Umbilical cord (tissue), 2 donors: ENCODE results near the gene UGT1A9. TPM values are rescaled to one million over a fixed set of nuclear protein-coding genes. Genes with fewer than 3 reads are reported as not detected.

Experiments used
- DNase-seq: peaks from one replicate; pipeline ENCODE4 v3.0.0-alpha.2; 2015; ENCODE audit warnings: low spot score
- total RNA-seq: library from RNA; depleted of rRNA; stranded (reverse); fragments of >200 nt; gene quantifications from one replicate; pipeline ENCODE4 v1.2.3, GENCODE V29; 2014; ENCODE audit warnings: low replicate concordance; ENCODE audit not compliant: insufficient read depth

UGT1A9 gene
- total RNA-seq, 1 donor from 2014 or later: 0.48 TPM

- DNase-seq: peak; percentile 55
Measured at GRCh38 chr2:233816771-233817170, 145.1 kb downstream of the UGT1A9 start.

GRCh38 chr2:233817361-233817911 lies 145.7 kb downstream of the UGT1A9 start:
- DNase-seq: peak; percentile 52

- no peak for DNase-seq
Measured at GRCh38 chr2:233817995-233818638, 146.4 kb downstream of the UGT1A9 start.

DNA sequence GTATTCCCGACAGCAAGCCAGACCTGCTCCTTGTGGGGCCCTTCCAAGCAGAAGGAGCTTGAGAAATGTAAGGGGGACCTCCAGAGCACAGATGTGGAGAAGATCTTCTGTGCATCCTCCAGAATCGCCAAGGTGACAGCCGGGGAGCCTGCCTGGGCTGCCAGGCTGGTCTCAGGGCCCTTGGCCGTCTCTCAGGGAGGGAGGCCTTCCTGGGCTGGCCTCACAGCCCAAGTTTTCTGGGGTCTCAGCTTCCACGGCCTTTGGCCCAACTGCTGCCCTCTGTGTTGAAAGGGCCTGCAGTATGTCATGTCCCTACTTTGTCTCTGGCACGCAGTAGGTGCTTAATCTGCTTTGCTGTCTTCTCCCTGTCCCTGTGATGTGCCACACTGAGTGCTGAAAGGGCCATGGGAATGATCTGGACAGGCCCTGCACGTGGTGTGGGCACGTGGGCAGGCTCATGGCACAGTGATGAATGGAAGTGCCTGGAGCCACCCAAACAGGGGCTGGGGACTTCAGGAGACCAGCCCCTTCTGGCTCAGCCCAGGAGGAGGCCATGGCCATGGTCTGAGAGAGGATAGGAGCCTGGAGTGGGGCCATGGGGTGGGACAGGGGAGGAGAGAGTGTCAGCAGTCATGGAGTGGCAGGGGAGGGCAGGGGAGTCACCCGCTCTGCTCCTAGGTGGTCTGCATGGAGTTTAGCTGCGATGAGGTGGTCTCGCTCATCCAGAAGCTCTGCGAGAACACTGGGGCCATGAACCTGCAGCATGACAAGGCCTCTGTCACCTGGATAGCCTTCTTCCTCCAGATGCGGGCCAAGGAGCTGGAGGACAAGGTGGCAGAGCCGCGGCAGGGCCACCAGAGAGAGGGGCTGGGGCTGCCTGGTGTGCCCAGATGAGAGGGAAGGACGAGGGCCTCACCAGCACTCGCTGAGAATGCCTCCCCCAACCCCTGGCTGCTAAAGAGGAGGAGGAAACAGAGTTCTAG lies 147.2 kb downstream of the UGT1A9 start:
- no peak for DNase-seq

- DNase-seq: no peak
Measured at GRCh38 chr2:233819884-233820773, 148.4 kb downstream of the UGT1A9 start.

DNA sequence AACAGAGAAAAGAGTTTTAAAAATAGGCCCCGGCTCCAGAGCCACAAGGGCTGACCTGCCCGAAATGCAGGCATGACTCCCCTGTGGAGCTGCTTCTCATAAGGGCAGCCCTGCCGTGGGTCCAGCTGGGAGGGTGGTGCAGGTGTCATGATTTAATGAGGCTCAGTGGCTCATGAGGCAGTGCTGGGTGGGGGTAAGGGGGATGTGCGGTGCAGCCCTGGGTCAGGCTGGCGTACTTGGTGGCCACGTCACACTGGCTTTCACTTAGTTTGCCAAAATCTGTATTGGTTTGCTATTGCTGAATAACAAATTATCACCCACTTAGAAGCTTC lies 149.0 kb downstream of the UGT1A9 start:
- no peak for DNase-seq

DNA sequence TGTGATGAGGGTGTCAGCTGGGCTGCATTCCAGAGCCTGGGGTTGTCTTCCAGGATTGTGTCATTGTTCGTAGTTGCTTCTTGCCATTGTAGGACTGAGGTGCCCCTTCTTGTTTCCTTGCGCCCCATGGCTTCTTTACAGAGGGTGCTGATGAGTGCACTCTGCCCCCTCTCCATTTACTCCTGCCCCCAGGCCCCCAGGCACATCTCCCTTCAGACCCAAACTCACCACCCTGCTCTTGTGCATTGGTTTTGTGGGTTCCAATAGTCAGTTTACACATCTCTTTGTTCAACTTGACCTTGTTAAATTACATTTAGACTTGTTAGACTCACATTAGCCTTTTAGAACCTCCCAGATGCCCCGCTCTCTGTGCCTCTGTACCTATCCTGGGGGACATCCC lies 149.5 kb downstream of the UGT1A9 start:
- no peak for DNase-seq

DNA sequence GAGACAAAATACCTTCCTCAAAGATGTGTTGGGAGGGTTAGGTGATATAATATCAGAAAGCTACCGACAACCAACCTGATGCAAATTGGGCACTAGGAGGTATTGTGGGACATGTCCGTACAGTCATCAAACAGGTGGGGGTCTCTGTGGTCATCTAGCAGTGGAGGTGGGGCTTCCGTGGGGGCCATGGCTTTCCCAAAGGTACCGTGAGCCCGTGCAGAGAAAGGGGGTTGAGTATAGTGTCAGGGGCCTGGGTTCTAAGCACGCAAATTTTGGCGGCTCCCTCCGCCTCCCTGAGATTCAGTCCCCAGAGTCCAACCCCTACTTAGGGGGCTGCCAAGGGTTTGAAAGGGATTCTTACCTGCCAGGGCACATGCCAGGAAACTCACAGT lies 150.0 kb downstream of the UGT1A9 start:
- no peak for DNase-seq

DNA sequence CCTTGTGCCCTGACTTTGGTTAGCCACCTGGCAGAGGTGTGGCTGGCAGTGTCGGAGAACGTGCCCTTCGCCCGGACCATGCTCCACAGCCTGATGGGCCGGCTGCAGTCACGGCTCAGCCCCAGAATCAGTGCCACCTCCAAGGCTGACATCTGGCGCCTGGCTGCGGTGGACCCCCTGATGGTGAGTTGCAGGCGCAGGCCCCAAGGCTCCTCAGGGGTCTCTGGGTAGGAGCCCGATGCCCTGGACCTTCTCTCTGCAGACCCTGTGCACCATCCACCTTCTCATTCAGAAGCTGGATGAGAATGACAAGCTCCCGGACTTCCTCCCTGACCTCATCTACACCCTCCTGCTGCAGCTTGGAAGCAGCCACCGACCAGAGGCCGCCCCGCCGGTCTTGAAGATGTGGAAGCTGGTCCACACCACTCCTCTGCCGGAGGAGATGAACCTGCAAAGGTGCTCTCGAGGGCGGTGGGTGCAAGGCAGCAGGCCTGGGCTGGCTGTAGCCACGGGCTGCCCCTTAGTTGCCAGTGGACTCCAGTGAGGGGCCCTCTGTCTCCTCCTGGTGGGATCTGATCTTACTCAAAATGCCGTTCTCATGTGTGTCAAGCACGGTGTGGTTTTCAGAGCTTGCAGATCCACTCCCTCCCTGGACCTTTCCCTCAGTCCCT lies 150.5 kb downstream of the UGT1A9 start:
- DNase-seq: no peak

Other genes with a start within 250 kb of the UGT1A9 start
- gene USP40, start 105.1 kb upstream of the UGT1A9 start, total RNA-seq: 33.2 TPM
- 6.5 TPM for gene UGT1A8, start 54.3 kb upstream of the UGT1A9 start, total RNA-seq
- gene UGT1A10, start 35.5 kb upstream of the UGT1A9 start, total RNA-seq: 0.48 TPM
- gene UGT1A7, start 10.0 kb downstream of the UGT1A9 start, total RNA-seq: 3.6 TPM
- gene UGT1A6, start 21.0 kb downstream of the UGT1A9 start, total RNA-seq: 3.1 TPM
- gene UGT1A5, start 41.0 kb downstream of the UGT1A9 start, total RNA-seq: not detected
- gene UGT1A4, start 46.8 kb downstream of the UGT1A9 start, total RNA-seq: not detected
- gene UGT1A3, start 57.1 kb downstream of the UGT1A9 start, total RNA-seq: not detected
- 3.1 TPM for gene UGT1A1, start 88.4 kb downstream of the UGT1A9 start, total RNA-seq
- not detected for gene MROH2A, start 106.4 kb downstream of the UGT1A9 start, total RNA-seq
- gene HJURP, start 182.6 kb downstream of the UGT1A9 start, total RNA-seq: 3.9 TPM
- gene TRPM8, start 245.5 kb downstream of the UGT1A9 start, total RNA-seq: 17.3 TPM